Activated naive CD8-positive, alpha-beta T cell treated with anti-CD3 and anti-CD28 coated beads, Interleukin-2, amount 10 ng/mL, durations not matched to agents 7 days and 5 days (primary cell): ENCODE results near the gene GPR15. TPM values are rescaled to one million over a fixed set of nuclear protein-coding genes. Genes with fewer than 3 reads are reported as not detected.
A peak's percentile ranks its signal among the peaks of the same experiment; 100 is the strongest.
"Not testable (repeated sequence)": the region's sequence is repeated elsewhere in the genome, so short reads cannot be mapped to it uniquely, and the experiment has no call there.

Experiments
- ATAC-seq: fragments of 150-1000 bp; cut with Tn5 transposase; one replicate; pipeline ENCODE4 v1.10.0; 2021; ENCODE audit warnings: low read depth, moderate library complexity
- POLR2A ChIA-PET: fragments of 350-600 bp; sonication (Branson Sonifier 250); formaldehyde crosslinking; loops from one replicate; lab custom pipeline; 2021; ENCODE audit warnings: antibody characterized with exemption; lab: Charles Lee
- DNase-seq: peaks from one replicate; pipeline ENCODE4 v3.0.0; 2021
- H3K27ac Mint-ChIP-seq: one replicate; pipeline ENCODE4 v1.8.0; 2022; ENCODE audit warnings: mild to moderate bottlenecking, mixed read lengths
- H3K27me3 Mint-ChIP-seq: one replicate; pipeline ENCODE4 v1.8.0; 2022; ENCODE audit warnings: mild to moderate bottlenecking, moderate library complexity, mixed read lengths
- H3K36me3 Mint-ChIP-seq: one replicate; pipeline ENCODE4 v1.8.0; 2021; ENCODE audit warnings: mild to moderate bottlenecking, mixed read lengths
- H3K4me1 Mint-ChIP-seq: one replicate; pipeline ENCODE4 v1.8.0; 2021; ENCODE audit warnings: mixed read lengths
- H3K4me3 Mint-ChIP-seq: one replicate; pipeline ENCODE4 v1.8.0; 2022; ENCODE audit warnings: mild to moderate bottlenecking, moderate library complexity, mixed read lengths
- H3K9me3 Mint-ChIP-seq: one replicate; pipeline ENCODE4 v1.8.0; 2021; ENCODE audit warnings: mixed read lengths
- total RNA-seq, 2 experiments: library from RNA; stranded (reverse); gene quantifications; one replicate each; pipeline ENCODE4 v1.2.3, GENCODE V29; 2021

GPR15 gene
- total RNA-seq, 2 experiments from 2014 or later, result 40.6 to 44.1 TPM

DNA sequence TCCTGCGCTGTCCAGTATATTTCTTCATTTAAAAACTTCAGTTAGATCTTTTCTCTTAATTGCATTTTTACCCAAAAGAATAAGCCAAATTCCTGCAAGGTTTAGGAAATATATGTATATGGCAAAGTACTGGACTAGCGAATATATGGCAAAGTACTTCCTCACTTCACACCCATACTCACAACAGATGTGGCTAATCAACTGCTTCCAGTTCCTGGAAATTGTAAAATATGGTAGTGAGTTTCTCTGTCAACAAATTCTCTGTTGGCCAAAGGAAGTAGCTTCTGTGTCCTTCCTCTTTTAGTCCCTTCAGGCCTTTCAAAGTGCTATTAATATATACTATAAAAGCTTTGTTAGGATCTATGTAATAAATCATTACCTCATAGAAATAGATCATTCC lies 22.0 kb downstream of the GPR15 start:
- Mint-ChIP-seq H3K27ac (peak overlapping the region; percentile 93), H3K36me3 (peaks cover 45% of the 10 kb centered on the region), H3K9me3 (no peaks in the 10 kb centered on the region), H3K27me3 (no peaks in the 10 kb centered on the region), H3K4me3 (peak overlapping the region; percentile 91), H3K4me1 (peaks cover 77% of the 10 kb centered on the region)
- POLR2A ChIA-PET, result interaction anchor here (1.5 to 5.8 kb wide), 6 partner anchors 12 to 40 kb away, joined by 5 to 74 read pairs (median 10); partner anchors contain the start of genes CLDND1 and CPOX
- no peak for ATAC-seq
- DNase-seq, result no peak

- POLR2A ChIA-PET, result interaction anchor here (2.3 to 5.8 kb wide), 8 partner anchors 8 to 34 kb away, joined by 10 to 92 read pairs (median 22); partner anchors contain the start of gene CLDND1
- no peak for DNase-seq
Measured at GRCh38 chr3:98554580-98554979, 22.8 kb downstream of the GPR15 start.

GRCh38 chr3:98555025-98555379 lies 23.2 kb downstream of the GPR15 start:
- DNase-seq, result no peak
- Mint-ChIP-seq H3K36me3 (peaks cover 36% of the 10 kb centered on the region), H3K4me3 (peak overlapping the region; percentile 91), H3K27me3 (no peaks in the 10 kb centered on the region), H3K4me1 (peaks cover 71% of the 10 kb centered on the region), H3K9me3 (no peaks in the 10 kb centered on the region), H3K27ac (peak overlapping the region; percentile 93)
- ATAC-seq, result no peak
- POLR2A ChIA-PET, result interaction anchor here (0.7 to 5.8 kb wide), 9 partner anchors 9 to 636 kb away, joined by 3 to 92 read pairs (median 21); partner anchors contain the start of genes CLDND1 and CPOX

More at GRCh38 chr3:98554580-98554979, 22.8 kb downstream of the GPR15 start:
- Mint-ChIP-seq H3K4me3 (peak overlapping the region; percentile 91), H3K27me3 (no peaks in the 10 kb centered on the region), H3K4me1 (peaks cover 75% of the 10 kb centered on the region), H3K27ac (peak overlapping the region; percentile 93), H3K9me3 (no peaks in the 10 kb centered on the region), H3K36me3 (peaks cover 37% of the 10 kb centered on the region)
- no peak for ATAC-seq

DNA sequence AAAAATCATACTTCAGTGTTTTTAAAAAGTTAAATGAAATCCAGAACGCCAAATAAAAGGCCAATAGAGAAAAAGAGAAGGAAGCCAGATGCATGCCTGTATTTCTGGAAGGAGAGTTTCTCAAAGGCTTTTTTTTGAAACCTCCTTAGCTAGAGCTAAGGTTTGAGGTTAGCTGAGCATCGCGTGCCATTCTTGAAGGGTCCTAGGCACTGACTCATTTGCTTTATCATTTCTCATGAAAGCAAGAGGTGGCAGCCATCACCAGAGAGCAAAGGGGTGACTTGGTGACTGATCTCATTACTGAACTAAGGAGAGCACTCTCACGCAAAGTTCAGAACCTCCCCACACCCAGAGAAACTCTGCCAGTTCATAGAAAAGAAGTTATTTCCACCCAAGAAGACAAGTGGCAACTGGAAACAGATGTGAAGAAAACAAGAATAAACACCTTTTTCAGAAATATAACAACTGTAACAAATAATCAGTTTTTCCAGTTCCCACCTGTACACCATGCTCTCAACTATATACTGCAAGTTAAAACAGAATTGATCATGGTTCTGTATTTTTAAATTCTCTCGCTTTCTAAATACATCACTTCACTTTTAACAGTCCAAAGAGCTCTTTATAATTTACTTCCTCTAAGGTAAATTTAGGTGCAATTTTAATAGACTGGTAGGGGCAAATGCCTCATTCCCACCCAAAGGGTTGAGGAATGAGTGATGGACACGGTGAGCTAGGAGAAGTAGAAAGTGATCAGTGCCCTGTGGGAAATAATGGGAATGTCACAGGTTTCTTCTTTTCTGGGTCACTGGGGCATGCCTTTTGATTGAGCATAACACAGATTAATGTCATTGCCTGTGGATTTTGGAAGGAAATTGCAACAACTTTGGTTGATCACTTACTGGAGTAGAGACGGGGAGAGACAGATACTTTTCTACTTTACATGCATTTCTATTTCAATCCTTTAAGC lies 24.7 kb downstream of the GPR15 start:
- peak overlapping the region; percentile 93 for H3K27ac Mint-ChIP-seq

GRCh38 chr3:98557324-98558010 lies 25.7 kb downstream of the GPR15 start:
- Mint-ChIP-seq H3K27ac (peak overlapping the region; percentile 93), H3K4me1 (peaks cover 67% of the 10 kb centered on the region)
- POLR2A ChIA-PET, result interaction anchor here (0.5 to 5.8 kb wide), 10 partner anchors 8 to 346 kb away, joined by 3 to 92 read pairs (median 14); partner anchors contain the start of genes CLDND1 and CPOX

More for the DNA sequence above, 24.7 kb downstream of the GPR15 start:
- peak; percentile 50 for DNase-seq
- Mint-ChIP-seq H3K9me3 (no peaks in the 10 kb centered on the region), H3K27me3 (no peaks in the 10 kb centered on the region), H3K36me3 (peaks cover 27% of the 10 kb centered on the region), H3K4me3 (peak overlapping the region; percentile 91), H3K4me1 (peaks cover 70% of the 10 kb centered on the region)
- POLR2A ChIA-PET, result interaction anchor here (1.1 to 5.8 kb wide), 11 partner anchors 9 to 196 kb away, joined by 3 to 92 read pairs (median 10); partner anchors contain the start of genes CLDND1 and CPOX
- peak; percentile 91 for ATAC-seq

DNA sequence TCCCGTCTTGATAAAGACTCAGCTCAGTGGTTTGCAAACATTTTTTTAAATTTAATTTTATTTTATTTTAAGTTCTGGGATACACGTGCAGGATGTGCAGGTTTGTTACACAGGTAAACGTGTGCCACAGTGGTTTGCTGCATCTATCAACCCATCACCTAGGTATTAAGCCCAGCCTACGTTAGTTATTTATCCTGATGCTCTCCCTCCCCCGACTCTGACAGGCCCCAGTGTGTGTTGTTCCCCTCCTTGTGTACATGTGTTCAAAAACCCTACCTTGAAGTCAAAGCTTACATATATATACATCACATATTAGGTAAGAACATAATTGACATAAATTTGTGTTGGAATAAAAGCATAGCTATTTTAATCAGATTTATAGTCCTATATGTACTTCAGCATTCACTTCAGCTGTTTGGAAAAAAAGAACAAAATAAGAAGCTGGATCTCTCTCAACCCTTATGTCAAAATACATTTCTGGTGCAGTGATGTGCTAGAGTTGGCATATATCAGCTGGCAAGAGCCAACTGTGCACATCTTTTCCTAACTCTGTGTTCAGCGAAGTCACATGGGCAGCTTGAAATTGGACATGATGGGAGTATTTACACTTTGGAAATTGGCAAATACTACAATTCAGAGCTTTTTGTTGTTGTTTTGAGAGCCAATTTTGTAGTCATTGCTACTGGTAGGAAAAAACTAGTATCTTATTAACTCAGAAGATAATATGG lies 26.5 kb downstream of the GPR15 start:
- ATAC-seq, result no peak
- H3K4me1 Mint-ChIP-seq, result peaks cover 64% of the 10 kb centered on the region
- peak overlapping the region; percentile 91 for H3K4me3 Mint-ChIP-seq
- H3K9me3 Mint-ChIP-seq, result no peaks in the 10 kb centered on the region
- peak overlapping the region; percentile 93 for H3K27ac Mint-ChIP-seq
- no peaks in the 10 kb centered on the region for H3K27me3 Mint-ChIP-seq
- no peak for DNase-seq
- H3K36me3 Mint-ChIP-seq, result peaks cover 12% of the 10 kb centered on the region
- POLR2A ChIA-PET, result interaction anchor here (0.7 to 5.2 kb wide), 8 partner anchors 12 to 198 kb away, joined by 3 to 92 read pairs (median 6); partner anchors contain the start of genes CLDND1 and CPOX

More at GRCh38 chr3:98557324-98558010, 25.7 kb downstream of the GPR15 start:
- no peaks in the 10 kb centered on the region for H3K9me3 Mint-ChIP-seq
- no peaks in the 10 kb centered on the region for H3K27me3 Mint-ChIP-seq
- no peak for DNase-seq
- peak overlapping the region; percentile 91 for H3K4me3 Mint-ChIP-seq
- ATAC-seq, result peak; percentile 27
- peaks cover 20% of the 10 kb centered on the region for H3K36me3 Mint-ChIP-seq

DNA sequence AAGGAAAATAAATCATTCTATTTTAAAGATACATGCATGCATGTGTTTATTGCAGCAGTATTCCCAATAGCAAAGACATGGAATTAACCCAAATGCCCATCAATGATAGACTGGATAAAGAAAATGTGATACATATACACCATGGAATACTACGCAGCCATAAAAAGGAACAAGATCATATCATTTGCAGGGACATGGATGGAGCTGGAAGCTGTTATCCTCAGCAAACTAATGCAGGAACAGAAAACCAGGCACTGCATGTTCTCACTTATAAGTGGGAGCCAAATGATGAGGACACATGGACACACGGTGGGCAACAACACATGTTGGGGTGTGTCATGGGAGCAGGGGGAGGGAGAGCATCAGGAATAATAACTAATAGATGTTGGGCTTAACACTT lies 28.0 kb downstream of the GPR15 start:
- not testable (repeated sequence) for H3K36me3 Mint-ChIP-seq, H3K4me3 Mint-ChIP-seq, ATAC-seq, H3K27ac Mint-ChIP-seq, H3K27me3 Mint-ChIP-seq, DNase-seq, H3K9me3 Mint-ChIP-seq
- POLR2A ChIA-PET, result interaction anchor here (0.6 to 5.2 kb wide), 2 partner anchors 21 to 39 kb away, joined by 6 to 92 read pairs; partner anchors contain the start of gene CLDND1
- H3K4me1 Mint-ChIP-seq, result peaks cover 66% of the 10 kb centered on the region

DNA sequence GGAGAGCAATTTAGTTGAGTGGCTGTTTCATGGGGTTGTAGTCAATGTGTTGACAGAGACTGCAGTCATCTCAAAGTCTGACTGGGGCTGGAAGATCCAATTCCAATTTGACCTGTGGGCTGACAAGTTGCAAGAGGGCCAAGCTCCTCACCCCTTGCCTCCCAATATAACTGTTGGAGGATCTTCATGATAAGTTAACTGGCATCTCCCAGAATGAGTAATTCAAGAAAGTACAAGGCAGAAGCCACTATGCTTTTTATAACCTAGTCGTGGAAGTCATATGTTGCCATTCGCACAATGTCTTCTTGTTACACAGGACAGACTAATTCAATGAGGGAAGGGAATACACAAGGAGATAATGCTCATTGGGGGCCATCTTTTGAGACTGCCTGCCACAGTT lies 29.1 kb downstream of the GPR15 start:
- POLR2A ChIA-PET, result no interaction called here
- Mint-ChIP-seq H3K27ac (peak overlapping the region; percentile 77), H3K4me3 (peak overlapping the region; percentile 28), H3K4me1 (peaks cover 70% of the 10 kb centered on the region), H3K27me3 (no peaks in the 10 kb centered on the region), H3K36me3 (peaks cover 4% of the 10 kb centered on the region), H3K9me3 (no peaks in the 10 kb centered on the region)
- no peak for DNase-seq
- ATAC-seq, result no peak

DNA sequence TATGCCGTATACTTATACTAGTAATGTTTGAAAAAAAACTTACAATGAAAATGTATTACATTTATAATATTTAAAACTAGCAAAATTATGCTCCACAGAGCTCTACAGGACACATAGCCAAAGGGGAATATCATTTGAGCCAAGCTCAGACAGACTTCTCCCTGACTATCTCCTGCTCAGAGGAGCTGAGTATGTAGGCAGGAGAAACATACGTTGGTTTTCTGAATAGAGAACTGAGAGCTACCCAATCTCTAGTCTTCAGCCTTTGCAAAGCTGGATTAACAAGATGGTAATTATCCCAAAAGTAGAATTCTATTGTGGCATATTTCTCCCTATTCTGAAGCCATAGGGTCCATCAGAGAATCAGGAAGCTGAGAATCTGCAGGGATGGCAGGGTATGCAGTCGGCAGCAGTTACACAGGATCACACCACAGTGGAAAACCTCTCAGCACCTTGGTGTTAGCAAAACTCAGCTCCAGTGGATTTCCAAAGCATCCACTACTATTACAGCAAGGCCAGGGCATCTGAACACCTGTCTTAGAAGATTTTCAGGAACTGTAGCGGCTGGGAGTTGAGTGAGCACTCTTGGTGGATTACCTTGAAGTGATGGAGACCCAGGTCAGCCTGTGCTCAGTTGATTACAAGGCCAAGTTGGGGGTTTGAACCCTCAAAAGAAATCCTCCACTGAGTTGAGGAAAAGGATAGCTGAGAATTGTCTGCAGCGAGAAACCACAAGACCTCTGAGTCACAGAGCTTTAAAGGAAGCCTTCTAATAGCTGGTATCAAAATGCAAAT lies 30.1 kb downstream of the GPR15 start:
- no peaks in the 10 kb centered on the region for H3K27me3 Mint-ChIP-seq
- ATAC-seq (peak; percentile 21), DNase-seq (no peak)
- no peaks in the 10 kb centered on the region for H3K9me3 Mint-ChIP-seq
- H3K27ac Mint-ChIP-seq, result peak overlapping the region; percentile 77
- H3K4me3 Mint-ChIP-seq, result peak overlapping the region; percentile 43
- POLR2A ChIA-PET, result interaction anchor here (1.0 to 5.7 kb wide), 6 partner anchors 9 to 39 kb away, joined by 3 to 75 read pairs (median 4); partner anchors contain the start of genes CLDND1 and CPOX
- H3K36me3 Mint-ChIP-seq, result peaks cover 7% of the 10 kb centered on the region
- H3K4me1 Mint-ChIP-seq, result peaks cover 72% of the 10 kb centered on the region

GRCh38 chr3:98563661-98564281 lies 32.0 kb downstream of the GPR15 start:
- H3K4me1 Mint-ChIP-seq, result peaks cover 70% of the 10 kb centered on the region

More at GRCh38 chr3:98563661-98564281, 32.0 kb downstream of the GPR15 start:
- Mint-ChIP-seq H3K4me3 (peak overlapping the region; percentile 89), H3K27ac (peak overlapping the region; percentile 99), H3K9me3 (peaks cover 1% of the 10 kb centered on the region), H3K36me3 (peaks cover 9% of the 10 kb centered on the region), H3K27me3 (no peaks in the 10 kb centered on the region)
- POLR2A ChIA-PET, result interaction anchor here (0.6 to 5.7 kb wide), 13 partner anchors 9 to 743 kb away, joined by 3 to 75 read pairs (median 7); partner anchors contain the start of genes CLDND1, CPOX and GPR15
- ATAC-seq (peak; percentile 6), DNase-seq (no peak)
